Tibial nerve (tissue), 4 donors: ENCODE measurements around the gene UBL4A. TPM values are rescaled to one million over a fixed set of nuclear protein-coding genes. Genes with fewer than 3 reads are reported as not detected.

Source experiments
- DNase-seq, 2 donors: peaks; one replicate each; pipeline ENCODE4 v3.0.0-alpha.2; 2019; ENCODE audit warnings: low spot score in 2 of 2
- H3K27ac ChIP-seq, 4 donors: fragments of 200-600 bp; sonication (generic) in 3 of 4; one replicate each; pipeline ENCODE4 v1.5.1; 2017 to 2019; ENCODE audit warnings: mild to moderate bottlenecking in 1 of 4
- H3K27me3 ChIP-seq, 2 donors: fragments of 200-600 bp; sonication (generic) in 1 of 2; one replicate each; pipeline versions ENCODE4 v1.5.1 to v1.6.0; 2017 to 2019
- H3K36me3 ChIP-seq, 3 donors: fragments of 200-600 bp; sonication (generic); one replicate each; pipeline ENCODE4 v1.5.1; 2018 to 2019
- H3K4me1 ChIP-seq, 4 donors: fragments of 200-600 bp; sonication (generic) in 3 of 4; one replicate each; pipeline ENCODE4 v1.5.1; 2017 to 2019
- H3K4me3 ChIP-seq, 4 donors: fragments of 200-600 bp; sonication (generic) in 3 of 4; one replicate each; pipeline ENCODE4 v1.5.1; 2017 to 2019; ENCODE audit warnings: mild to moderate bottlenecking in 1 of 4, moderate library complexity in 1 of 4
- H3K9me3 ChIP-seq, 4 donors: fragments of 200-600 bp; sonication (generic) in 3 of 4; one replicate each; pipeline ENCODE4 v1.5.1; 2017 to 2019
- EP300 ChIP-seq, 2 donors: sonication (generic); formaldehyde crosslinking; IDR thresholded peaks; one replicate each; pipeline ENCODE4 v1.6.1; 2017; ENCODE audit warnings: antibody characterized with exemption in 2 of 2, mild to moderate bottlenecking in 1 of 2
- POLR2A ChIP-seq, 2 donors: fragments of 450-650 bp; IDR thresholded peaks; one replicate each; pipeline ENCODE4 v1.6.1; 2017; ENCODE audit warnings: antibody characterized with exemption in 2 of 2, mild to moderate bottlenecking in 2 of 2, moderate library complexity in 2 of 2
- WGBS, 2 donors: methylation state at CpG; one replicate each; pipeline ENCODE4 v1.1.5; 2018; 5-methylcytosine and 5-hydroxymethylcytosine counted together
- total RNA-seq, 4 donors: library from RNA; depleted of rRNA; stranded (reverse); fragments of >200 nt; gene quantifications; one replicate each; pipeline ENCODE4 v1.1.0, GENCODE V29; 2016
- TF ChIP-seq, protein P1 (sequence below), 5 experiments: fragments of 200-600 bp in 3 of 5; fragments of 450-650 bp in 2 of 5; sonication (generic) in 3 of 5; IDR thresholded peaks; one replicate each; pipeline ENCODE4 v1.5.1; 2016 to 2019; ENCODE audit warnings: antibody characterized with exemption in 5 of 5, mild to moderate bottlenecking in 3 of 5, moderate library complexity in 2 of 5

UBL4A gene
- total RNA-seq, 4 donors from 2014 or later, result 39.0 to 58.5 (median 43.4) TPM

DNA sequence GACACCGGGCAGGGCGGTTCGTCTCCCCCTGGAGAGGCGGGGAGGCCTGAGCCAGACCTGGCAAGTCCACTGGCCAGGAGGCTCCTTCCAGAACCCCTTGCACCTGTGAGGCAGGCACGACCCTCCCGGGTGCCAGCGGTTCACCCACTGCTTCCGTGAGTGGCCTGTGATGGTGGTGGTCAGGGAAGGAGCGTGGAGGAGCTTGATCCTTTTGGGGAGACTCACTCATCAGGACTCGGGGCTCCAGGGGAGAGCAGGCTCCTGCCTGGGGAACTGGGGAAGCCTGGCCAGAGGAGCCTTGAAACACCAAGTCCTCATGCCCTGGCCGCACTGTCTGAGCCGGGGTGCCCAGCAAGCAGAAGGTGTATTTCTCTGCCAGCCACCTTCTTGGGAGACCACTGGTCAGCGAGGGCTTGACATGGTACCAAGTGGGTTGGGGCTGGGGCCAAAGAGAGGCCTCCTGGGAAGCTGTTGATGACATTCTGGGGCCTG lies 41.6 kb downstream of the UBL4A start:
- H3K4me1 ChIP-seq, result peaks cover 0 to 37% (median 0%) of the 10 kb centered on the region in 4 donors
- H3K36me3 ChIP-seq, result peaks cover 0 to 63% (median 0%) of the 10 kb centered on the region in 3 donors
- DNase-seq, result no peak
- WGBS, 2 donors, result 83% methylated on average over 7 of the region's 13 CpGs; no CpG with 5 or more reads in 1 of the 2 donors
- H3K4me3 ChIP-seq, result peak overlapping the region; percentile 38 to 66 (median 58)
- TF ChIP-seq POLR2A (IDR thresholded peaks at IDR 0.05), result no peak
- TF ChIP-seq, protein P1, sequence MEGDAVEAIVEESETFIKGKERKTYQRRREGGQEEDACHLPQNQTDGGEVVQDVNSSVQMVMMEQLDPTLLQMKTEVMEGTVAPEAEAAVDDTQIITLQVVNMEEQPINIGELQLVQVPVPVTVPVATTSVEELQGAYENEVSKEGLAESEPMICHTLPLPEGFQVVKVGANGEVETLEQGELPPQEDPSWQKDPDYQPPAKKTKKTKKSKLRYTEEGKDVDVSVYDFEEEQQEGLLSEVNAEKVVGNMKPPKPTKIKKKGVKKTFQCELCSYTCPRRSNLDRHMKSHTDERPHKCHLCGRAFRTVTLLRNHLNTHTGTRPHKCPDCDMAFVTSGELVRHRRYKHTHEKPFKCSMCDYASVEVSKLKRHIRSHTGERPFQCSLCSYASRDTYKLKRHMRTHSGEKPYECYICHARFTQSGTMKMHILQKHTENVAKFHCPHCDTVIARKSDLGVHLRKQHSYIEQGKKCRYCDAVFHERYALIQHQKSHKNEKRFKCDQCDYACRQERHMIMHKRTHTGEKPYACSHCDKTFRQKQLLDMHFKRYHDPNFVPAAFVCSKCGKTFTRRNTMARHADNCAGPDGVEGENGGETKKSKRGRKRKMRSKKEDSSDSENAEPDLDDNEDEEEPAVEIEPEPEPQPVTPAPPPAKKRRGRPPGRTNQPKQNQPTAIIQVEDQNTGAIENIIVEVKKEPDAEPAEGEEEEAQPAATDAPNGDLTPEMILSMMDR (IDR thresholded peaks at IDR 0.05), result no peak
- TF ChIP-seq EP300 (IDR thresholded peaks at IDR 0.05), result no peak
- peak overlapping the region; percentile 81 to 95 (median 88) for H3K27ac ChIP-seq
- H3K27me3 ChIP-seq, result no peaks in the 10 kb centered on the region
- no peaks in the 10 kb centered on the region for H3K9me3 ChIP-seq

DNA sequence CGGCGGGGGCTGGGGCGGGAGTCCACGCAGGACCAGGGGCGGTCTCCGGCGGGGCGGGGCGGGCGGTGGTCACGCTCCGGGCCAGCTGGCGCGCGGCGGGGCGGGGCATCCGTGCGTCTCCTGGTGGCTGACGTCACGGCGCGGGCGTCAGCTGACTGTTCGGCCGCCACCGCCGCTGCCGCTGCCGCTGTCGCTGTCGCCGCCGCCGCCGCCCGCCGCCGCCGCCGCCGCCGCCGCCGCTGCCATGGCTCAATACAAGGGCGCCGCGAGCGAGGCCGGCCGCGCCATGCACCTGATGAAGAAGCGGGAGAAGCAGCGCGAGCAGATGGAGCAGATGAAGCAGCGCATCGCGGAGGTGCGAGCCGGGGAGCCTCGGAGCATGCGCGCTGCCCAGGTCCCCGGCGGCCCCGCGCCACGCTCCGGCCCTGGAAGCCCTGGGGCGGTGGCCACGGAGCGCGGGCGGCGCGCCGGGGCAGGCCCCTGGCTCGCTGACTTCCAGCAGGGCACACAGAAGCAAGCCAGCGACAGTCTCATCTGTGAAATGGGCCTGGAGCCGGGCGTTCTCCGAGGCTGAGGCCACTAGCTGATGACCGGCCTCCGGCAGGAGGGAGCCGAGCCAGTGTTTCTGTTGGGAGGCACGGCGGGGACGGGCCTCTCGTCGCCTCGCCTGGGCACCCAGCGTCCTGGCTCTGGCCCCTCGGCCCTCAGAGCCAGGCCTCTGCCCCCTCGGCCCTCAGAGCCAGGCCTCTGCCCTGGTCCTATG lies 42.2 kb downstream of the UBL4A start, which contains the start of gene FAM50A:
FAM50A (plus strand) TSS at position 150 of the 763 bp plus-strand sequence; CDS start at position 245, 95 bp downstream.
- TF ChIP-seq POLR2A (IDR thresholded peaks at IDR 0.05) (peak; percentile 41 to 86), EP300 (IDR thresholded peaks at IDR 0.05) (no peak)
- TF ChIP-seq, protein P1 (IDR thresholded peaks at IDR 0.05), result peak in 2 of 5 experiments; percentile 28 to 45
- DNase-seq, result peak; percentile 67 to 71
- H3K4me3 ChIP-seq, result peak within 1 kb of the TSS; percentile 38 to 66 (median 58)
- peaks cover 0 to 57% (median 0%) of the 10 kb centered on the region in 3 donors for H3K36me3 ChIP-seq
- no peaks in the 10 kb centered on the region for H3K27me3 ChIP-seq
- peaks cover 0 to 43% (median 0%) of the 10 kb centered on the region in 4 donors for H3K4me1 ChIP-seq
- 0 to 31% methylated on average over 3 to 27 of the region's 94 CpGs for WGBS, 2 donors
- no peaks in the 10 kb centered on the region for H3K9me3 ChIP-seq
- H3K27ac ChIP-seq, result peak within 1 kb of the TSS; percentile 83 to 95 (median 94)

DNA sequence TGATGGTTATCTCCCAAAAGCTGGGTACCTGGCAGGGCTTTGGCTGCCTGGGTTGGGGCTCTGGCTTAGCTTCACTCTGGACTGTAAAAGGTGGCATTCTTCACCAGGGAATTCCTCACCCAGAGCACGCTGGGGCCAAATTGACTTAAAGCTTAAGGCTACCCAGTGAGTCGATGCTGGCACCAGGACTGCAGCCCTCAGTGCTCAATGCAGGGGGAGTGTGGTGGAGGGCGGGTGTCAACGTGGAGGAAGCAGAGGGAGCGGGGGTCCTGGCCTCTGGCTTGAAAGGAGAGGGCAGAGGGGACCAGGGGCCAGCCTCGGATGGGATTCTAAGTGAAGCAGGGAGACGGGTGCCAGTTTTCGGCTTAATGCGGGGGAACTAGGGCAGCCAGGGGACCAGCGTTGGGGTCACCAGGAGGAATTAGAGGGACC lies 42.9 kb downstream of the UBL4A start:
- peak overlapping the region; percentile 83 to 95 (median 94) for H3K27ac ChIP-seq
- H3K4me3 ChIP-seq, result peak overlapping the region; percentile 11 to 66 (median 44)
- peaks cover 0 to 50% (median 0%) of the 10 kb centered on the region in 3 donors for H3K36me3 ChIP-seq
- no peak for TF ChIP-seq EP300 (IDR thresholded peaks at IDR 0.05)
- TF ChIP-seq, protein P1 (IDR thresholded peaks at IDR 0.05), result no peak
- no peak for TF ChIP-seq POLR2A (IDR thresholded peaks at IDR 0.05)
- DNase-seq, result no peak
- WGBS, 2 donors, result 7 to 45% methylated on average over 9 to 10 of the region's 10 CpGs
- H3K4me1 ChIP-seq, result peaks cover 0 to 50% (median 0%) of the 10 kb centered on the region in 4 donors
- no peaks in the 10 kb centered on the region for H3K9me3 ChIP-seq
- no peaks in the 10 kb centered on the region for H3K27me3 ChIP-seq

DNA sequence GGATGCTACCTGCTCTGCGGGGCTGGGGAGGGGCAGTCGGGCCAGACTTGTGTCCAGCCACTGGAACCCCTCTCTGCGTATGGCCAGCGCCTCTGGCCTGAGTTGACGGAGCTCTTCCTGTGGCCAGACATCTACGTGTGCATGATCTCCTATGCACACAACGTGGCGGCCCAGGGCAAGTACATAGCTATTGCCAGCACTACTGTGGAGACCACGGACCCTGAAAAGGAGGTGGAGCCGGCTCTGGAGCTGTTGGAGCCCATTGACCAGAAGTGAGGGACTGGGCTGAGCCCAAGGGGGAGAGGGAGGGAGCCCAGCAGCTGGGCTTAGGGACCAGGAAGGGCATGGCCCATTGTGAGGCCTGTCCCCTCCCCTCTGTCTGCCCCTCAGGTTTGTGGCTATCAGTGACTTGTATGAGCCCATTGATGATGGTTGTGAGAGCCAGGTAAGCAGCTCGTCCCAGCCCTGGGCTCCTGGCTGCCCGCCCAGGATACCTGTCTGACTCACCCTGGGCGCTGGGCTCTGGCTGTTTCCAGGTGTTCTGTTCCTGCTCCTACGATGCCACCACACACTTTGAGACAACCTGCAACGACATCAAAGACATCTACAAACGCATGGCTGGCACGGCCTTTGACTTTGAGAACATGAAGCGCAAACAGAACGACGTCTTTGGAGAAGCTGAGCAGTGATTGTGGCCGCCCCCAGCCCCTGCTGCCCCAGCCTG lies 44.3 kb downstream of the UBL4A start:
- DNase-seq, result no peak
- H3K27me3 ChIP-seq, result no peaks in the 10 kb centered on the region
- TF ChIP-seq POLR2A (IDR thresholded peaks at IDR 0.05) (no peak), EP300 (IDR thresholded peaks at IDR 0.05) (no peak)
- TF ChIP-seq, protein P1 (IDR thresholded peaks at IDR 0.05), result no peak
- no peak overlapping the region for H3K4me3 ChIP-seq
- H3K4me1 ChIP-seq, result peaks cover 0 to 56% (median 0%) of the 10 kb centered on the region in 4 donors
- H3K9me3 ChIP-seq, result no peaks in the 10 kb centered on the region
- WGBS, 2 donors, result 72 to 77% methylated on average over 6 to 20 of the region's 21 CpGs
- H3K36me3 ChIP-seq, result peaks cover 0 to 41% (median 0%) of the 10 kb centered on the region in 3 donors
- H3K27ac ChIP-seq, result no peak overlapping the region
